Measurements from ENCODE around the gene MRGPRG. TPM values are rescaled to one million over a fixed set of nuclear protein-coding genes. Genes with fewer than 3 reads are reported as not detected.
"Not testable (repeated sequence)": the region's sequence is repeated elsewhere in the genome, so short reads cannot be mapped to it uniquely, and the experiment has no call there.

Gene MRGPRG
- total RNA-seq, 1 donor from 2014 or later = not detected

DNA sequence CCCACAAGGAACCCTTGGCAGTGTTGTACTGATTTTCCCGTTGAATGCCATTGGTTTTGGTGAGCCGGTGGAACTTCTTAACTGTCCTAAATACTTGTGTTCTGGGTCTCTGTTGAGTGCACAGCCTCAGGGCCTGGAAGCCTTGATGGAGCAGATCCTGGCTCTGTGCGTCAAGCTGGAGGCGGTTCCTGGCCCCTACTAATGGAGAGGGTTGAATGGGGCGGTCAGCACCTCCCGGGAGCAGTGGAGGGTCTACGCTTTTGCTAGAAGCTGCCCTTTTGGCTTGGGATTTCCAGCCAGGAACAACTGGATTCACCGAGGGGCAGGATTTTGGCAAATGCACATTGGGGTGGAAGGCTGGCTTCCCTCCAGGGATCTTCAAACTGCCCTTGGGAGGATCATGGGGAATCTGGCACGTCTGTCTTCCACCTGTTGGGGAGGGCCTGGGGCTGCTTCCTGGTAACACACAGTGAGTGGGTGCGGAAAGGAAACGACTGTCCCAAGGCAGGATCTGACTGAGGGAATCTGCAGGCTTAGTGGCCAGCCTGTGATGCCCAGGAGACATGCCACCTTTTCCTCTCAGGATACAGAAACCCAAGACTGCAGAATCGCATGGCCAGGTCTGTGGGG, 46.6 kb downstream of the MRGPRG start:
- Mint-ChIP-seq H3K36me3 (ENCODE audit: unreplicated experiment) (peaks cover 8% of the 10 kb centered on the region), H3K27ac (ENCODE audit: unreplicated experiment) (no peak overlapping the region), H3K9me3 (ENCODE audit: unreplicated experiment) (peaks cover 5% of the 10 kb centered on the region), H3K27me3 (ENCODE audit: unreplicated experiment) (peaks cover 2% of the 10 kb centered on the region), H3K4me3 (ENCODE audit: unreplicated experiment) (no peak overlapping the region), H3K4me1 (ENCODE audit: low read depth, unreplicated experiment) (peaks cover 12% of the 10 kb centered on the region)
- TF ChIP-seq CTCF (IDR thresholded peaks at IDR 0.05; ENCODE audit: partially characterized antibody, unreplicated experiment) = no peak
- peak; percentile 7 for DNase-seq

GRCh38 chr11:3170756-3171650, 47.6 kb downstream of the MRGPRG start:
- Mint-ChIP-seq H3K9me3 (ENCODE audit: unreplicated experiment) (peaks cover 9% of the 10 kb centered on the region), H3K27me3 (ENCODE audit: unreplicated experiment) (peaks cover 7% of the 10 kb centered on the region)

GRCh38 chr11:3170044-3170755, 48.4 kb downstream of the MRGPRG start:
- Mint-ChIP-seq H3K4me3 (ENCODE audit: unreplicated experiment) (no peak overlapping the region), H3K9me3 (ENCODE audit: unreplicated experiment) (peaks cover 14% of the 10 kb centered on the region), H3K27me3 (ENCODE audit: unreplicated experiment) (peaks cover 10% of the 10 kb centered on the region), H3K36me3 (ENCODE audit: unreplicated experiment) (no peaks in the 10 kb centered on the region), H3K4me1 (ENCODE audit: low read depth, unreplicated experiment) (peaks cover 22% of the 10 kb centered on the region), H3K27ac (ENCODE audit: unreplicated experiment) (no peak overlapping the region)
- TF ChIP-seq CTCF (IDR thresholded peaks at IDR 0.05; ENCODE audit: partially characterized antibody, unreplicated experiment) = no peak
- peak; percentile 17 for DNase-seq

More at GRCh38 chr11:3170756-3171650, 47.6 kb downstream of the MRGPRG start:
- Mint-ChIP-seq H3K4me3 (ENCODE audit: unreplicated experiment) (no peak overlapping the region), H3K27ac (ENCODE audit: unreplicated experiment) (no peak overlapping the region), H3K36me3 (ENCODE audit: unreplicated experiment) (peaks cover 7% of the 10 kb centered on the region), H3K4me1 (ENCODE audit: low read depth, unreplicated experiment) (peaks cover 18% of the 10 kb centered on the region)
- peak; percentile 15 for DNase-seq
- TF ChIP-seq CTCF (IDR thresholded peaks at IDR 0.05; ENCODE audit: partially characterized antibody, unreplicated experiment) = no peak

DNA sequence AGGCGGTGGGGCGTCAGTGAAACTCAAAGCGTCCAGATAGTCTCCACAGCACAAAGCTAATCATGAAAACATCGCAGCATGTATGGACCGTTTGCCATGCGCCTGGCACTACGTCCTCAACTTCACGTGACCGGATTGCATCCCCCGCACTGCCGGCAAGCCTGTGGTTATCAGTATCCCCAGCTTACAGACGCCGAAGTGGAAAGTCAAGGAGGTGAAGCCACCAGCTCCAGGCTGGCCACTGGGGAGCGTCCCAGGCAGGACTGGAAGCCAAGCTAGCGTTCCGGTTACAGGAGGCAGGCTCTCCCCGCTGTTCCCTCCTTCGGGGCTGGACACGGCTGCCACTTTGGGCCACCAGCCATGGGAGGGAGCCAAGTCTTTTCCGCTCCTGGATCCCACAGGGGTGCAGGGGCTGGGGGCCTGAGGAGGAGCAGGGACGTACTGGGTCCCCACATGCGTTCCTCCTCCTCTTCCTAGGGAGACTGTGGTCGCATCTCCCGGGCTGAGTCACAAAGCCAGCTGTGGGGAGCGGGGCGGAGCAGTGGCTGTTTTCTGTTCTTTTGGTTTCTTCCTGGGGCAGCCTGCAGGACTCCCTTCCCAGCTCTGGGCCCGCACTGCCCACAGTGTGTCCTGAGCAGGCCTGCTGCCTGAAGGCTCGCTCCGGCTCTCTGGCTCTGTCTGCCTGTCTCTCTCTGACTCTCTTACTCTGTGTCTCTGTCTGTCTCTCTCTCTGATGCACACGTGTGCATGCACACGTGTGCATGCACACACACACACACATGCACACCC, 49.2 kb downstream of the MRGPRG start:
- no peak for TF ChIP-seq CTCF (IDR thresholded peaks at IDR 0.05; ENCODE audit: partially characterized antibody, unreplicated experiment)
- Mint-ChIP-seq H3K9me3 (ENCODE audit: unreplicated experiment) (peaks cover 14% of the 10 kb centered on the region), H3K27me3 (ENCODE audit: unreplicated experiment) (peaks cover 10% of the 10 kb centered on the region), H3K27ac (ENCODE audit: unreplicated experiment) (no peak overlapping the region), H3K4me3 (ENCODE audit: unreplicated experiment) (no peak overlapping the region), H3K4me1 (ENCODE audit: low read depth, unreplicated experiment) (peaks cover 22% of the 10 kb centered on the region), H3K36me3 (ENCODE audit: unreplicated experiment) (no peaks in the 10 kb centered on the region)
- peak; percentile 39 for DNase-seq

DNA sequence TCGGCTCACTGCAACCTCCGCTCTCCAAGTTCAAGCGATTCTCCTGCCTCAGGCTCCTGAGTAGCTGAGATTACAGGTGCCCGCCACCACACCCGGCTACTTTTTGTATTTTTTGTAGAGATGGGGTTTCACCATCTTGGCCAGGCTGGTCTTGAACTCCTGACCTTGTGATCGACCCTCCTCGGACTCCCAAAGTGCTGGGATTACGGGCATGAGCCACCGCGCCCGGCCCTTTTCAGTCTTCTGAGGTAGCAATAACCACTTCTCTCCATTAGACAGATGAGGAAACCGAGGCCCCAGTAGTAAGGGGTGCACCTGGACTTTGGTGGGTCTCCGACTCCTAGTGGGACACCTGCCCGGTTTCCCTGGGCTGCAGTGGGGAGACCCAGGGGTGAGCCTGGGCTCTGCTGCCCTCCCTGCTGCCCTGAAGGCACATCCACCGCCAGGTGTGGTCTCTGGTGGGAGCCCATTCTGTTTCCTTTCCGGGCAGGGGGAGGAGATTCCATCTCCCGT, 49.8 kb downstream of the MRGPRG start:
- peaks cover 13% of the 10 kb centered on the region for H3K27me3 Mint-ChIP-seq (ENCODE audit: unreplicated experiment)
- DNase-seq = peak; percentile 5
- H3K9me3 Mint-ChIP-seq (ENCODE audit: unreplicated experiment) = peaks cover 14% of the 10 kb centered on the region
- H3K4me1 Mint-ChIP-seq (ENCODE audit: low read depth, unreplicated experiment) = peaks cover 22% of the 10 kb centered on the region
- H3K27ac Mint-ChIP-seq (ENCODE audit: unreplicated experiment); H3K4me3 Mint-ChIP-seq (ENCODE audit: unreplicated experiment); H3K36me3 Mint-ChIP-seq (ENCODE audit: unreplicated experiment): not testable (repeated sequence)
